BJ (cell line): ENCODE results near the gene COL27A1. TPM values are rescaled to one million over a fixed set of nuclear protein-coding genes. Genes with fewer than 3 reads are reported as not detected.

Source experiments
- CTCF ChIA-PET: fragments of 350-600 bp; formaldehyde crosslinking; extraction: SDS; loops from one replicate; lab custom pipeline; 2021; ENCODE audit warnings: antibody characterized with exemption, inconsistent platforms; lab: Yijun Ruan, JAX
- POLR2A ChIA-PET: fragments of 300-600 bp; sonication (Branson Sonifier 250); formaldehyde crosslinking; extraction: SDS; loops from one replicate; lab custom pipeline; 2021; ENCODE audit warnings: antibody characterized with exemption; lab: Charles Lee
- DNase-seq: peaks from one replicate; pipeline ENCODE4 v3.0.0-alpha.2; 2011; ENCODE audit warnings: low read depth
- H3K27me3 ChIP-seq: 2 replicates; pipeline ENCODE4 v1.6.0; 2011; ENCODE audit warnings: low read length; ENCODE audit not compliant: control insufficient read depth, insufficient read depth
- H3K36me3 ChIP-seq: 2 replicates; pipeline ENCODE4 v1.5.1; 2011; ENCODE audit warnings: low read length; ENCODE audit not compliant: control insufficient read depth, insufficient read depth
- H3K4me3 ChIP-seq: 2 replicates; pipeline ENCODE4 v1.5.1; 2011; ENCODE audit warnings: low read depth, mild to moderate bottlenecking, control low read depth, low read length
- CTCF ChIP-seq: IDR thresholded peaks from 2 replicates; pipeline ENCODE4 v1.5.1; 2011; ENCODE audit warnings: low read depth, mild to moderate bottlenecking, control low read depth, inconsistent platforms, low read length, moderate library complexity; ENCODE audit not compliant: insufficient read depth
- polyA plus RNA-seq: library from polyadenylated mRNA; depleted of rRNA; stranded (reverse); fragments of >200 nt; gene quantifications from 2 replicates; pipeline ENCODE4 v1.2.3, GENCODE V29; 2011

COL27A1 gene
- polyA plus RNA-seq, 1 experiment: 16.6 TPM

- POLR2A ChIA-PET: interaction anchor here (0.6 kb wide), 2 partner anchors 71 to 304 kb away, joined by 3 to 8 read pairs; no protein-coding TSS in a partner anchor
- Histone ChIP-seq H3K4me3 (no peak overlapping the region), H3K27me3 (no peaks in the 10 kb centered on the region), H3K36me3 (peaks cover 20% of the 10 kb centered on the region)
- TF ChIP-seq CTCF: no peak
- DNase-seq: no peak
- CTCF ChIA-PET: interaction anchor here (0.6 to 1.2 kb wide), 4 partner anchors 17 to 730 kb away, joined by 3 to 4 read pairs (median 3); no protein-coding TSS in a partner anchor
Observed at GRCh38 chr9:114180696-114181606, 25.6 kb downstream of the COL27A1 start.

GRCh38 chr9:114181607-114182409 is 26.5 kb downstream of the COL27A1 start:
- H3K36me3 ChIP-seq: peaks cover 23% of the 10 kb centered on the region
- ChIA-PET POLR2A (no interaction called here), CTCF (interaction anchor here (0.6 to 1.2 kb wide), 4 partner anchors 16 to 74 kb away, joined by 3 to 4 read pairs (median 3); no protein-coding TSS in a partner anchor)
- H3K4me3 ChIP-seq: no peak overlapping the region
- DNase-seq: no peak
- no peak for TF ChIP-seq CTCF
- H3K27me3 ChIP-seq: no peaks in the 10 kb centered on the region

- no peak for DNase-seq
- H3K36me3 ChIP-seq: peaks cover 24% of the 10 kb centered on the region
- ChIA-PET CTCF (no interaction called here), POLR2A (no interaction called here)
- no peak for TF ChIP-seq CTCF
- H3K27me3 ChIP-seq: no peaks in the 10 kb centered on the region
- no peak overlapping the region for H3K4me3 ChIP-seq
Observed at GRCh38 chr9:114183006-114183405, 27.7 kb downstream of the COL27A1 start.

GRCh38 chr9:114184071-114184470 is 28.7 kb downstream of the COL27A1 start:
- no peak for DNase-seq
- no peak for TF ChIP-seq CTCF
- H3K36me3 ChIP-seq: peaks cover 24% of the 10 kb centered on the region
- H3K27me3 ChIP-seq: no peaks in the 10 kb centered on the region
- POLR2A ChIA-PET: no interaction called here
- H3K4me3 ChIP-seq: no peak overlapping the region
- CTCF ChIA-PET: interaction anchor here (1.1 to 1.3 kb wide), 3 partner anchors 29 to 107 kb away, joined by 4 to 7 read pairs (median 5); partner anchors contain the start of gene COL27A1
